Astrocyte (in vitro differentiated cells and primary cell): ENCODE measurements around the gene CLHC1.

ENCODE experiments used
- CTCF ChIP-seq: IDR thresholded peaks from 2 replicates; pipeline ENCODE4 v1.5.1; 2011; ENCODE audit warnings: low read depth, mild to moderate bottlenecking, inconsistent platforms, low read length, moderate library complexity; ENCODE audit not compliant: insufficient read depth
- EZH2 ChIP-seq: IDR thresholded peaks from 2 replicates; pipeline ENCODE4 v1.6.1; 2012; ENCODE audit warnings: mild to moderate bottlenecking, low read length, inconsistent platforms; ENCODE audit not compliant: insufficient read depth

- TF ChIP-seq CTCF (no peak), EZH2 (no peak)
These were observed 2.9 kb downstream of the CLHC1 start for GRCh38 chr2:55229221-55229620.
